Gastrocnemius medialis (tissue), 4 donors: Measurements from ENCODE around the gene ARFGAP2. TPM values are rescaled to one million over a fixed set of nuclear protein-coding genes. Genes with fewer than 3 reads are reported as not detected.
"Not testable (repeated sequence)": the region's sequence is repeated elsewhere in the genome, so short reads cannot be mapped to it uniquely, and the experiment has no call there.

ENCODE experiments used
- ATAC-seq, 2 donors: fragments of 150-250 bp; one replicate each; pipeline ENCODE4 v1.9.1; 2016
- DNase-seq, 2 donors: peaks; one replicate each; pipeline ENCODE4 v3.0.0-alpha.2; 2019
- H3K27ac ChIP-seq, 4 donors: fragments of 200-600 bp; sonication (generic); 1 replicate in 1 of 4; 2 replicates in 3 of 4; pipeline ENCODE4 v1.5.1; 2016 to 2018; ENCODE audit warnings: mild to moderate bottlenecking in 2 of 4, moderate library complexity in 1 of 4
- H3K27me3 ChIP-seq, 3 donors: fragments of 200-600 bp; sonication (generic) in 2 of 3; 1 replicate in 1 of 3; 2 replicates in 2 of 3; pipeline versions ENCODE4 v1.5.1 to v1.6.0; 2016 to 2019; ENCODE audit warnings: mild to moderate bottlenecking in 1 of 3, moderate library complexity in 1 of 3
- H3K36me3 ChIP-seq, 2 donors: fragments of 200-600 bp; sonication (generic) in 1 of 2; one replicate each; pipeline ENCODE4 v1.5.1; 2017 to 2018
- H3K4me1 ChIP-seq, 2 donors: fragments of 200-600 bp; sonication (generic) in 1 of 2; one replicate each; pipeline ENCODE4 v1.5.1; 2016 to 2017; ENCODE audit warnings: mild to moderate bottlenecking in 2 of 2
- H3K4me3 ChIP-seq, 4 donors: fragments of 200-600 bp; sonication (generic) in 3 of 4; 1 replicate in 1 of 4; 2 replicates in 3 of 4; pipeline ENCODE4 v1.5.1; 2016 to 2019; ENCODE audit warnings: mild to moderate bottlenecking in 2 of 4
- H3K9me3 ChIP-seq, 3 donors: fragments of 200-600 bp; sonication (generic) in 2 of 3; 1 replicate in 1 of 3; 2 replicates in 2 of 3; pipeline ENCODE4 v1.5.1; 2016 to 2019
- POLR2A ChIP-seq, 2 donors: fragments of 450-650 bp; IDR thresholded peaks; one replicate each; pipeline ENCODE4 v1.6.1; 2017; ENCODE audit warnings: antibody characterized with exemption in 2 of 2, mild to moderate bottlenecking in 2 of 2, moderate library complexity in 2 of 2
- in situ Hi-C, 4 donors: fragments of 200-750 bp; cut with MboI; loops; one replicate each; pipeline versions ENCODE4 v1.15.0 to v1.8.0; 2017; ENCODE audit warnings: low sequenced_read_pairs in 4 of 4
- intact Hi-C: fragments of 100-400 bp; cut with DNase I; formaldehyde crosslinking; loops from one replicate; pipeline ENCODE4 v1.15.1; 2023; ENCODE audit warnings: low total_unique reads
- total RNA-seq, 4 donors: library from RNA; depleted of rRNA; stranded (reverse); fragments of >200 nt; gene quantifications; one replicate each; pipeline versions ENCODE4 v1.1.0 to v1.2.3, GENCODE V29; 2016
- TF ChIP-seq, protein P1 (sequence below), 5 experiments: fragments of 450-650 bp in 3 of 5; fragments of 200-600 bp in 2 of 5; sonication (generic) in 2 of 5; IDR thresholded peaks in 4 of 5; conservative IDR thresholded peaks in 1 of 5; 1 replicate in 4 of 5; 2 replicates in 1 of 5; pipeline ENCODE4 v1.5.1; 2016 to 2019; ENCODE audit warnings: antibody characterized with exemption in 5 of 5, mild to moderate bottlenecking in 3 of 5, moderate library complexity in 3 of 5

Gene ARFGAP2
- total RNA-seq, 4 donors from 2014 or later = 120 to 165 (median 142) TPM

DNA sequence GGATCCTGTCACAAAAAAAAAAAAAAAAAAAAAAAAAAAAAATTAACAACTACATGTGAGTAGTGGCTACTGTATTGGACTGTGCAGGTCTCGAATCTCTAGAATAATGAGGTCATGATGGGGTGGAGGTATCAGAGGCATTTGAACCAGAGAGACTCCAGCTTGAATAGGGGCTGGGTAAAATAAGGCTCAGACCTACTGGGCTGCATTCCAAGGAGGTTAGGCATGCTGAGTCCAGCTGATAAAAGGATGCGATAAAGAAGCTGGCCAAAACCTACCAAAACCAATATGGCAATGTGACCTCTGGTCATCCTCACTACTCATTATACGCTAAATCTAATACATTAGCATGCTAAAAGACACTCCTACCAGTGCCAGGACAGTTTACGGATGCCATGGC is 15.4 kb upstream of the ARFGAP2 start:
- Histone ChIP-seq H3K4me1 (peaks cover 18 to 21% of the 10 kb centered on the region in 2 donors), H3K36me3 (no peaks in the 10 kb centered on the region), H3K9me3 (no peaks in the 10 kb centered on the region), H3K4me3 (no peak overlapping the region), H3K27me3 (no peaks in the 10 kb centered on the region), H3K27ac (no peak overlapping the region)
- no peak for DNase-seq
- intact Hi-C loops (no loop called here), in situ Hi-C loops (no loop called here)
- no peak for ATAC-seq
- TF ChIP-seq POLR2A (IDR thresholded peaks at IDR 0.05) = no peak
- TF ChIP-seq, protein P1, sequence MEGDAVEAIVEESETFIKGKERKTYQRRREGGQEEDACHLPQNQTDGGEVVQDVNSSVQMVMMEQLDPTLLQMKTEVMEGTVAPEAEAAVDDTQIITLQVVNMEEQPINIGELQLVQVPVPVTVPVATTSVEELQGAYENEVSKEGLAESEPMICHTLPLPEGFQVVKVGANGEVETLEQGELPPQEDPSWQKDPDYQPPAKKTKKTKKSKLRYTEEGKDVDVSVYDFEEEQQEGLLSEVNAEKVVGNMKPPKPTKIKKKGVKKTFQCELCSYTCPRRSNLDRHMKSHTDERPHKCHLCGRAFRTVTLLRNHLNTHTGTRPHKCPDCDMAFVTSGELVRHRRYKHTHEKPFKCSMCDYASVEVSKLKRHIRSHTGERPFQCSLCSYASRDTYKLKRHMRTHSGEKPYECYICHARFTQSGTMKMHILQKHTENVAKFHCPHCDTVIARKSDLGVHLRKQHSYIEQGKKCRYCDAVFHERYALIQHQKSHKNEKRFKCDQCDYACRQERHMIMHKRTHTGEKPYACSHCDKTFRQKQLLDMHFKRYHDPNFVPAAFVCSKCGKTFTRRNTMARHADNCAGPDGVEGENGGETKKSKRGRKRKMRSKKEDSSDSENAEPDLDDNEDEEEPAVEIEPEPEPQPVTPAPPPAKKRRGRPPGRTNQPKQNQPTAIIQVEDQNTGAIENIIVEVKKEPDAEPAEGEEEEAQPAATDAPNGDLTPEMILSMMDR (IDR thresholded peaks at IDR 0.05 in 4 of 5, conservative IDR thresholded peaks at IDR 0.05 in 1 of 5) = no peak

DNA sequence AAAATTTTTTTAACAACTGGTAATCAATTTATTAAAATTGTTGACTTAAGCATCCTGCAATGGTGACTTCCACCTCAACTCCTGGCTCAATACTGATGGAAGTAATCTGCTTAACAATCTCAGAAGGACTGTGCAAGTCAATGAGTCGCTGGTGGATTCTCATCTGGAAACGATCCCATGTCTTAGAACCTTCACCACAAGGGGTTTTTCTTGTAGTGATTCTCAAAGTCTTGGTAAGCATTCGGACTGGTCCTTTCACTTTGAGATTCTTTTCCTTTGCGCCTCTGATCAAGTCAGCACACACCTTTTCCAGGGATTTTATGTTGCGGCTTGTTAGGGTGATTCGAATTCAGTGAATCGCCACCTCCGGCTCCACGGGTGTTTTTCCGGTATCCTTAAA is 14.5 kb upstream of the ARFGAP2 start:
- peaks cover 21 to 22% of the 10 kb centered on the region in 2 donors for H3K4me1 ChIP-seq
- in situ Hi-C loops, intact Hi-C loops, H3K4me3 ChIP-seq, H3K9me3 ChIP-seq, H3K36me3 ChIP-seq, H3K27ac ChIP-seq, H3K27me3 ChIP-seq, DNase-seq, ATAC-seq: not testable (repeated sequence)

DNA sequence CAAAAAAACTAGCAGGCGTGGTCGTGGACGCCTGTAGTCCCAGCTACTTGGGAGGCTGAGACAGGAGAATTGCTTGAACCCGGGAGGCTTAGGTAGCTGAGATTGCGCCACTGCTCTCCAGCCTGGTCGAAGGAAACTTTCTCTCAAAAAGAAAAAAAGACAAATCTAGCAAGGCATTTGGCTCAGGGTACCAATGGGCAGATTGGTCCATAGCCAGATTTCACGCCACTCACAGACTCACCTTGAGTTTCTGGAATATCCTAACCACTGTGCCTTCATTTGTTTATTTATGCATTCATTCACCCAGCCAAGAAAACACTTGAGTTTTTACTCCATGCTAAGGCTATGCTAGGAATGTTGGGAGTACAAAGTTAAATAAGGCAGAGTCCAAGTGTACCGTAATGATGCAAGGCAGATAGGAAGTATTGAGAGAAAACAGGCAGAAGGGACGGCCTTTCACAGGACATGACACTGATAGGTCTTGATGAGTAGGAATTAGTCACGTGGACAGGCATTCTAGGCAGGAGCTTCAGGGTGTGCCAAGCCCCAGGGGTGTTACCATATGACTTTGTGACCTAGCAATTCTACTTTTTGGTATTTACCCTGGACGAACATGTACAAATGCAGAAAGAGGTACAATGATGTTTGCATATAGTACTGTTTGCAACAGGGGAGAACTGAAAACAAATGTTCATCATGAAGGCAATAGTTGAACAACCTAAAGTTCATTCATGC is 12.6 kb upstream of the ARFGAP2 start:
- H3K27ac ChIP-seq = peak overlapping the region; percentile 97 to 99 (median 98)
- TF ChIP-seq, protein P1 (IDR thresholded peaks at IDR 0.05 in 4 of 5, conservative IDR thresholded peaks at IDR 0.05 in 1 of 5) = no peak
- no peak for TF ChIP-seq POLR2A (IDR thresholded peaks at IDR 0.05)
- intact Hi-C loops (loop anchor here (10.0 kb wide), 4 partner anchors 256 to 824 kb away; partner anchors contain the start of genes CELF1, FNBP4 and RAPSN), in situ Hi-C loops (loop anchor here in 1 of 4 donors (10.0 kb wide), 1 partner anchor 166 kb away; the partner anchor contains the start of gene MYBPC3)
- peaks cover 26 to 33% of the 10 kb centered on the region in 2 donors for H3K4me1 ChIP-seq
- no peak for DNase-seq
- no peaks in the 10 kb centered on the region for H3K9me3 ChIP-seq
- no peaks in the 10 kb centered on the region for H3K27me3 ChIP-seq
- no peaks in the 10 kb centered on the region for H3K36me3 ChIP-seq
- H3K4me3 ChIP-seq = no peak overlapping the region
- ATAC-seq = no peak

DNA sequence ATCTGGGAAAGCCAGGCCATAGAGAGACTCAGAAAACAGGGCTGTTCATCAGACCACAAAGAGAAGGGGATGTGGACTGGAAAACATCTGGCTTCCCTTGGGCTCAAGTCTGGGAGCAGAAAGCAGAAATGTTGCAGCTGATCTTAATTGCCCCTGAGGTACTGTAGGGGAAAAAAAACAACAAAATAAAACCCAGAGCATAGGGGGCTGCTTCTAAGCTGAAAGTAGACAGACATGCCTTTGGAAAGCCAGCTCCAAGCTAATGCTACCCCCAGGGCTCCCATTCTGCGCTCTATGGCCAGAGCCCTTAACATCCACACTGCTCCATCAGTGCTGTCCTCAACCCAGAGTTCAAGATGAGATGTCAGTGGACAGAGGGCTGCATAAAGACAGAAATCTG is 11.6 kb upstream of the ARFGAP2 start:
- Histone ChIP-seq H3K27me3 (no peaks in the 10 kb centered on the region), H3K36me3 (no peaks in the 10 kb centered on the region), H3K9me3 (no peaks in the 10 kb centered on the region), H3K27ac (peak overlapping the region; percentile 97 to 99 (median 98)), H3K4me3 (peak overlapping the region in 2 of 4 donors; percentile 80 to 91), H3K4me1 (peaks cover 33 to 43% of the 10 kb centered on the region in 2 donors)
- intact Hi-C loops (loop anchor here (10.0 kb wide), 4 partner anchors 257 to 823 kb away; partner anchors contain the start of genes CELF1, FNBP4 and RAPSN), in situ Hi-C loops (loop anchor here in 1 of 4 donors (10.0 kb wide), 1 partner anchor 167 kb away; the partner anchor contains the start of gene MYBPC3)
- DNase-seq (no peak), ATAC-seq (no peak)
- no peak for TF ChIP-seq POLR2A (IDR thresholded peaks at IDR 0.05)
- TF ChIP-seq, protein P1 (IDR thresholded peaks at IDR 0.05 in 4 of 5, conservative IDR thresholded peaks at IDR 0.05 in 1 of 5) = no peak

DNA sequence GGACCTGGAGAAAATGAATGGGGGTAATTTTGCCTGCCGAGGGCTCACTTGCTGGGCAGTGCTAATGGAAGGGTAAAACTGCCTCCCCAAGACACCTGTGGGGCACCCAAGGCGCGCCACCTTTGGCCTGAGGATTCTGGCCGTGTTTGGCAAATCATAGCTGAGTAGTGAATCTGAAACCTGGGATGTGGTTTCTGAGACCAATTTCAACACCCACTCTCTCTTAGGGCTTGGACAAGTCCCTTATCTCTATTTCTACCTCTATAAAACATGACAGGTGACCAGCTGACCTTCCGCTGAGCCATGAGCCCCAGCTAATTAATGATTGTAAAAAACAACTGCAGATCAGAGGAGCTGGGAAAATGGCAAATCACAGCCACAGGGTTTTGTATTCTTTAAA is 11.0 kb upstream of the ARFGAP2 start:
- Histone ChIP-seq H3K27me3 (no peaks in the 10 kb centered on the region), H3K36me3 (no peaks in the 10 kb centered on the region), H3K27ac (peak overlapping the region; percentile 97 to 99 (median 98)), H3K9me3 (no peaks in the 10 kb centered on the region), H3K4me3 (peak overlapping the region; percentile 68 to 91 (median 84)), H3K4me1 (peaks cover 33 to 48% of the 10 kb centered on the region in 2 donors)
- in situ Hi-C loops = loop anchor here in 1 of 4 donors (10.0 kb wide), 1 partner anchor 167 kb away; the partner anchor contains the start of gene MYBPC3
- intact Hi-C loops = loop anchor here (1.0 to 10.0 kb wide), 7 partner anchors 27 to 823 kb away; partner anchors contain the start of genes ACP2, CELF1, DDB2 and FNBP4
- TF ChIP-seq, protein P1 (IDR thresholded peaks at IDR 0.05 in 4 of 5, conservative IDR thresholded peaks at IDR 0.05 in 1 of 5) = no peak
- no peak for TF ChIP-seq POLR2A (IDR thresholded peaks at IDR 0.05)
- ATAC-seq (peak in 1 of 2 donors; percentile 11), DNase-seq (no peak)
